NCI-H1105 treated with DMSO at 0.1 percent for 48 hours (cell line): Measurements from ENCODE around the gene VGF.

Source experiments
- DNase-seq: peaks from one replicate; lab custom pipeline; 2025; lab: John Stamatoyannopoulos, UW

Gene VGF

GRCh38 chr7:101185258-101185839 lies 20.0 kb upstream of the VGF start:
- no peak for DNase-seq

- DNase-seq: no peak
Measured at GRCh38 chr7:101180130-101180755, 14.9 kb upstream of the VGF start, which contains the start of gene NAT16. TSS of gene NAT16 (minus strand) at chr7:101180293. CDS start at chr7:101174807, 5,486 bp downstream.

GRCh38 chr7:101179713-101180112 lies 14.3 kb upstream of the VGF start:
- DNase-seq: no peak

- DNase-seq: peak; percentile 52
Measured at GRCh38 chr7:101179117-101179516, 13.7 kb upstream of the VGF start.

- no peak for DNase-seq
Measured at GRCh38 chr7:101177644-101178043, 12.3 kb upstream of the VGF start.

- DNase-seq: no peak
Measured at GRCh38 chr7:101175664-101176063, 10.3 kb upstream of the VGF start.

- no peak for DNase-seq
Measured at GRCh38 chr7:101174322-101174854, 9.0 kb upstream of the VGF start.

- DNase-seq: peak; percentile 43
Measured at GRCh38 chr7:101173752-101174244, 8.4 kb upstream of the VGF start.

- DNase-seq: peak; percentile 75
Measured at GRCh38 chr7:101172854-101173751, 7.7 kb upstream of the VGF start.

- peak; percentile 72 for DNase-seq
Measured at GRCh38 chr7:101172005-101172853, 6.9 kb upstream of the VGF start.

GRCh38 chr7:101171442-101171837 lies 6.1 kb upstream of the VGF start:
- no peak for DNase-seq

- no peak for DNase-seq
Measured at GRCh38 chr7:101170617-101171441, 5.5 kb upstream of the VGF start.

GRCh38 chr7:101169838-101170551 lies 4.6 kb upstream of the VGF start:
- DNase-seq: peak; percentile 55

- no peak for DNase-seq
Measured at GRCh38 chr7:101169110-101169837, 3.9 kb upstream of the VGF start.

GRCh38 chr7:101168412-101169049 lies 3.2 kb upstream of the VGF start:
- DNase-seq: no peak

- no peak for DNase-seq
Measured at GRCh38 chr7:101167645-101168411, 2.5 kb upstream of the VGF start.

- DNase-seq: no peak
Measured at GRCh38 chr7:101166909-101167644, 1.7 kb upstream of the VGF start.

GRCh38 chr7:101166648-101166908 lies 1.2 kb upstream of the VGF start:
- DNase-seq: no peak
